ENCODE data around the gene ZNF407. TPM values are rescaled to one million over a fixed set of nuclear protein-coding genes. Genes with fewer than 3 reads are reported as not detected.
A peak's percentile ranks its signal among the peaks of the same experiment; 100 is the strongest.
"Not testable (repeated sequence)": the region's sequence is repeated elsewhere in the genome, so short reads cannot be mapped to it uniquely, and the experiment has no call there.

Gene ZNF407
- total and polyA plus RNA-seq, 11 donors = 3.8 to 14.7 (median 11.5) TPM

DNA sequence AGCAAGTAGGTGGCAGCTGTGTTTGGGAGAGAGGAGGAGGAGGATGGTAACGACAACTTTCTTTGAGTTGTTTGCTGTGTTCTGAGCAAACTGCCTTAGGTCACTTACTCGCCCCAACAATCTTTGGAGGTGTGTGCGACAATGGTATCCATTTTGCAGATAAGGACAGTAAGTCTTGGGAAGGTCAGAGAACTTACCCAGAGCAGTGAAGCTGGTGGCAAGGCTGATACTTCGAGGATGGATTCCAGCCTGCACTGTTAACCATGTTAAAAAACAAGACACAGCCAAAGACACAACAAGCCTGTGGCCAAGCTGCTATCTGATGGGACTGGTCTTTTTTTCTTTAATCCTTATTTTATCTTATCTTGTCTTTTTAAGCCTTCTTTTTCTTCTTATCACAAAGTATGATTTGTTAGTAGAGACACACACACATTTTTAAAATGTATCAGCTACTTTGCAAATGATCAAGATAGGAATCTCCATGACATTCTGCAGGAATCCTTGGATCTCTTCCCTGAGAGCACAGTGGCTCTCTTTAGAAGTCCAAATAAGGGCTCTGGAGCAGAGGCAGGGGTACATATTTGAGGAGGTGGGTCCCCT lies 35.4 kb upstream of the ZNF407 start:
- intact Hi-C loops (cut with DNase I) = no loop called here
- H3K9me3 ChIP-seq = peaks cover 0 to 8% (median 0%) of the 10 kb centered on the region in 12 donors

DNA sequence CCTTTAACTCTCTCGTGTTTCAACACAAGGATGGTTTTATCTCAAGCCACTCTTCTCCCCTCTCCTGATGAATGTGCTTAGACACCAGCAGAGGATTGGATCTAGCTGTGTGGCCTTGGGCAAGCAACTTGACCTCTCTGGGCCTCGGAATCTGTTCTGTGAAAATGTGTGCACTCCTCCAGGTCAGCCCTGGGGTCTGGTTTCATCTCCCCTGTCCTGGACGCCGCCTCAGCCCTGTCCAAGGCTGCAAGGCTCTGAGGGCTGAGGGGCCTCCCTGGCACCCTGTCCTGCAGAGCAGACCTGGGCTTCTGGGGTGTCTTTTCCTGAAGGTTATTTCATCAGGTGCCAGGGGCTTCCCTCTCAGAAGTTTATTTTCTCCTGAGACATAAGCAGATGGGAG lies 34.9 kb upstream of the ZNF407 start:
- DNase-seq (no peak), ATAC-seq (peak in 1 of 4 donors; percentile 31)
- 75 to 88% (median 84%) methylated on average over 4 of the region's 4 CpGs for WGBS, 4 donors
- H3K36me3 ChIP-seq = no peaks in the 10 kb centered on the region
- TF ChIP-seq, protein P1, sequence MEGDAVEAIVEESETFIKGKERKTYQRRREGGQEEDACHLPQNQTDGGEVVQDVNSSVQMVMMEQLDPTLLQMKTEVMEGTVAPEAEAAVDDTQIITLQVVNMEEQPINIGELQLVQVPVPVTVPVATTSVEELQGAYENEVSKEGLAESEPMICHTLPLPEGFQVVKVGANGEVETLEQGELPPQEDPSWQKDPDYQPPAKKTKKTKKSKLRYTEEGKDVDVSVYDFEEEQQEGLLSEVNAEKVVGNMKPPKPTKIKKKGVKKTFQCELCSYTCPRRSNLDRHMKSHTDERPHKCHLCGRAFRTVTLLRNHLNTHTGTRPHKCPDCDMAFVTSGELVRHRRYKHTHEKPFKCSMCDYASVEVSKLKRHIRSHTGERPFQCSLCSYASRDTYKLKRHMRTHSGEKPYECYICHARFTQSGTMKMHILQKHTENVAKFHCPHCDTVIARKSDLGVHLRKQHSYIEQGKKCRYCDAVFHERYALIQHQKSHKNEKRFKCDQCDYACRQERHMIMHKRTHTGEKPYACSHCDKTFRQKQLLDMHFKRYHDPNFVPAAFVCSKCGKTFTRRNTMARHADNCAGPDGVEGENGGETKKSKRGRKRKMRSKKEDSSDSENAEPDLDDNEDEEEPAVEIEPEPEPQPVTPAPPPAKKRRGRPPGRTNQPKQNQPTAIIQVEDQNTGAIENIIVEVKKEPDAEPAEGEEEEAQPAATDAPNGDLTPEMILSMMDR (IDR thresholded peaks at IDR 0.05) = no peak
- TF ChIP-seq POLR2A (IDR thresholded peaks at IDR 0.05) = no peak
- no peaks in the 10 kb centered on the region for H3K27me3 ChIP-seq
- no peak overlapping the region for H3K4me3 ChIP-seq
- intact Hi-C loops (cut with DNase I) = no loop called here
- peaks cover 0 to 8% (median 0%) of the 10 kb centered on the region in 12 donors for H3K9me3 ChIP-seq
- H3K4me1 ChIP-seq = no peaks in the 10 kb centered on the region
- H3K27ac ChIP-seq = no peak overlapping the region

More for the DNA sequence above, 35.4 kb upstream of the ZNF407 start:
- Histone ChIP-seq H3K27me3 (no peaks in the 10 kb centered on the region), H3K36me3 (no peaks in the 10 kb centered on the region), H3K4me1 (no peaks in the 10 kb centered on the region), H3K4me3 (no peak overlapping the region), H3K27ac (no peak overlapping the region)
- WGBS, 4 donors = 74 to 83% (median 76%) methylated on average over 4 of the region's 4 CpGs
- no peak for ATAC-seq
- TF ChIP-seq POLR2A (IDR thresholded peaks at IDR 0.05) = no peak
- TF ChIP-seq, protein P1 (IDR thresholded peaks at IDR 0.05) = no peak
- no peak for DNase-seq

DNA sequence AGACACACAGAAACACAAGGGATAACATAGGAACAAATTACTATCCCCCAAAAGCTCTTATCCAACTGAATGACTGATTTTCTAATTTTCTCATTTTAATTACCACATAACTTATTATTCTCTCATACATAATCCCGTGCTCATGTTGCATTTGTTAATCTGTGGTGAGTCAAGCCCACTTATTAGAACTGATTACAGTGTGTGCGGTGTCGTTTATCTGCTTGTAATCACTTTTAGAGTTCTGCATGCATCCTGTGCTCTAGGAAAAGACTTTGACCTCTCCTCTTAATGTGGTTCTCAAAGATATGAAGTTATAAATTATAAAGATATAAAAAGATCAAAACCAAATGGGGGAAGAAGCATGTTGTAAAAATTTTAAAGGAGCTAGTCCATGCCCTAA lies 33.7 kb upstream of the ZNF407 start:
- intact Hi-C loops (cut with DNase I) = no loop called here
- WGBS, 4 donors = 25 to 33% (median 31%) methylated on average over 3 of the region's 3 CpGs
- no peak overlapping the region for H3K27ac ChIP-seq
- no peak for TF ChIP-seq POLR2A (IDR thresholded peaks at IDR 0.05)
- TF ChIP-seq, protein P1 (IDR thresholded peaks at IDR 0.05) = no peak
- H3K27me3 ChIP-seq = no peaks in the 10 kb centered on the region
- H3K4me3 ChIP-seq = no peak overlapping the region
- peaks cover 0 to 8% (median 0%) of the 10 kb centered on the region in 12 donors for H3K9me3 ChIP-seq
- no peaks in the 10 kb centered on the region for H3K4me1 ChIP-seq
- ATAC-seq = no peak
- DNase-seq = no peak
- no peaks in the 10 kb centered on the region for H3K36me3 ChIP-seq

DNA sequence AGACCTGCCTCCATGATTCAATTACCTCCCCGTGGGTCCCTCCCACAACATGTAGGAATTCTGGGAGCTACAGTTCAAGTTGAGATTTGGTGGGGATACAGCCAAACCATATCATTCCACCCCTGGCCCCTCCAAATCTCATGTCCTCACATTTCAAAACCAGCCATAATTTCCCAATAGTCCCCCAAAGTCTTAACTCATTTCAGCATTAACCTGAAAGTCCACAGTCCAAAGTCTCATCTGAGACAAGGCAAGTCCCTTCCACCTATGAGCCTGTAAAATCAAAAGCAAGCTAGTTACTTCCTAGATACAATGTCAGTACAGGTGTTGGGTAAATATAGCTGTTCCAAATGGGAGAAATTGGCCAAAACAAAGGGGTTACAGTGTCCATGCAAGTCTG lies 32.5 kb upstream of the ZNF407 start:
- H3K9me3 ChIP-seq; H3K27ac ChIP-seq; ATAC-seq; H3K36me3 ChIP-seq; H3K27me3 ChIP-seq; DNase-seq; H3K4me3 ChIP-seq; H3K4me1 ChIP-seq; intact Hi-C loops (cut with DNase I): not testable (repeated sequence)
- 87 to 100% (median 92%) methylated on average over 1 of the region's 1 CpG for WGBS, 4 donors

DNA sequence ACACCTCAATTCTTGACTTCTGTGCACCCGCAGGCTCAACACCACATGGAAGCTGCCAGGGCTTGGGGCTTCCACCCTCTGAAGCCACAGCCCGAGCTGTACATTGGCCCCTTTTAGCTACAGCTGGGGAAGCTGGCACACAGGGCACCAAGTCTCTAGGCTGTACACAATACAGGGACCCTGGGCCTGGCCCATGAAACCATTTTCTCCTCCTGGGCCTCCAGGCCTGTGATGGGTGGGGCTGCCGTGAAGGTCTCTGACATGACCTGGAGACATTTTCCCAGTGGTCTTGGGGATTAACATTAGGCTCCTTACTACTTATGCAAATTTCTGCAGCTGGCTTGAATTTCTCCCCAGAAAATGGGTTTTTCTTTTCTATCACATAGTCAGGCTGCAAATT lies 31.7 kb upstream of the ZNF407 start:
- H3K36me3 ChIP-seq; H3K4me3 ChIP-seq; H3K27ac ChIP-seq; ATAC-seq; H3K9me3 ChIP-seq; DNase-seq; H3K27me3 ChIP-seq; intact Hi-C loops (cut with DNase I); H3K4me1 ChIP-seq: not testable (repeated sequence)
- 80 to 95% (median 93%) methylated on average over 3 of the region's 3 CpGs for WGBS, 4 donors

All from heart left ventricle (tissue), 16 donors.